OCI-LY7 (cell line): ENCODE data around the gene SFRP5. TPM values are rescaled to one million over a fixed set of nuclear protein-coding genes. Genes with fewer than 3 reads are reported as not detected.

Experiments used
- BruUV-seq: library from RNA; stranded (reverse); fragments of 400-500 nt; replicated peaks from 2 replicates; lab custom pipeline; 2021; lab: Mats Ljungman, UMichigan
- CTCF ChIA-PET: fragments of 300-600 bp; sonication (Branson Sonifier 250); formaldehyde crosslinking; loops from one replicate; lab custom pipeline; 2022; ENCODE audit warnings: antibody characterized with exemption; ENCODE audit not compliant: unreplicated experiment; lab: Charles Lee
- POLR2A ChIA-PET: fragments of 300-600 bp; sonication (Branson Sonifier 250); formaldehyde crosslinking; loops from one replicate; lab custom pipeline; 2022; ENCODE audit warnings: antibody characterized with exemption; lab: Charles Lee
- DNase-seq: peaks from one replicate; pipeline ENCODE4 v3.0.0-alpha.2; 2015; ENCODE audit warnings: low spot score
- H2AFZ ChIP-seq: fragments of 200-600 bp; sonication (generic), shearing (Covaris generic); 2 replicates; pipeline ENCODE4 v1.6.1; 2014; ENCODE audit warnings: mild to moderate bottlenecking, antibody characterized with exemption, low read length, moderate library complexity
- H3K27ac ChIP-seq: fragments of 200-600 bp; sonication (generic); 2 replicates; pipeline ENCODE4 v1.5.1; 2014; ENCODE audit warnings: mixed run types, low read depth, mild to moderate bottlenecking, moderate library complexity, low read length, inconsistent platforms; ENCODE audit not compliant: poor library complexity, severe bottlenecking
- H3K36me3 ChIP-seq: fragments of 200-600 bp; sonication (generic); 2 replicates; pipeline ENCODE4 v1.6.1; 2014; ENCODE audit warnings: mild to moderate bottlenecking, antibody characterized with exemption, low read length, moderate library complexity, mixed read lengths; ENCODE audit not compliant: insufficient read depth
- H3K4me1 ChIP-seq: fragments of 200-600 bp; sonication (generic); 2 replicates; pipeline ENCODE4 v1.5.1; 2014; ENCODE audit warnings: mild to moderate bottlenecking, low read length; ENCODE audit not compliant: insufficient read depth, poor library complexity, severe bottlenecking
- H3K4me2 ChIP-seq: fragments of 200-600 bp; sonication (generic); 2 replicates; pipeline ENCODE4 v1.6.1; 2014; ENCODE audit warnings: mild to moderate bottlenecking, low read length
- H3K4me3 ChIP-seq: fragments of 200-600 bp; sonication (generic); 2 replicates; pipeline ENCODE4 v1.5.1; 2014; ENCODE audit warnings: mild to moderate bottlenecking, low read depth, low read length; ENCODE audit not compliant: poor library complexity, severe bottlenecking
- H3K79me2 ChIP-seq: fragments of 200-600 bp; sonication (generic); 2 replicates; pipeline ENCODE4 v1.6.1; 2016; ENCODE audit warnings: low read depth, mild to moderate bottlenecking, low read length, moderate library complexity, mixed read lengths; ENCODE audit not compliant: insufficient read depth
- H3K9me2 ChIP-seq: fragments of 200-600 bp; sonication (generic); 2 replicates; pipeline ENCODE4 v1.6.1; 2016; ENCODE audit warnings: mild to moderate bottlenecking, low read length, mixed read lengths; ENCODE audit not compliant: insufficient read depth
- H3K9me3 ChIP-seq: fragments of 200-600 bp; sonication (generic); 2 replicates; pipeline ENCODE4 v1.6.1; 2014; ENCODE audit warnings: mild to moderate bottlenecking, mixed run types, low read length, mixed read lengths
- H4K20me1 ChIP-seq: fragments of 200-600 bp; sonication (generic); 2 replicates; pipeline ENCODE4 v1.6.1; 2014; ENCODE audit warnings: mild to moderate bottlenecking, antibody characterized with exemption, low read length, moderate library complexity, mixed read lengths; ENCODE audit not compliant: insufficient read depth
- CTCF ChIP-seq: fragments of 200-600 bp; sonication (generic); conservative IDR thresholded peaks from 2 replicates; pipeline ENCODE4 v1.5.1; 2014; ENCODE audit warnings: mild to moderate bottlenecking, antibody characterized with exemption, low read length, moderate library complexity, mixed read lengths
- EZH2phosphoT487 ChIP-seq: fragments of 200-600 bp; sonication (generic); IDR thresholded peaks from 2 replicates; pipeline ENCODE4 v1.6.1; 2018; ENCODE audit warnings: low read depth, borderline replicate concordance, mild to moderate bottlenecking, mixed run types, antibody characterized with exemption, low read length, moderate library complexity, mixed read lengths
- intact Hi-C: fragments of 100-400 bp; cut with micrococcal nuclease; formaldehyde crosslinking; loops from one replicate; pipeline ENCODE4 v1.10.0; 2022; ENCODE audit not compliant: unreplicated experiment
- total RNA-seq, 2 experiments: library from RNA; depleted of rRNA in 1 of 2; stranded (reverse); fragments of >200 nt in 1 of 2; shearing (Covaris generic) in 1 of 2; gene quantifications; 2 replicates each; pipeline ENCODE4 v1.2.3, GENCODE V29; 2014 to 2022

SFRP5 gene
- total RNA-seq, 2 experiments from 2014 or later = not detected

DNA sequence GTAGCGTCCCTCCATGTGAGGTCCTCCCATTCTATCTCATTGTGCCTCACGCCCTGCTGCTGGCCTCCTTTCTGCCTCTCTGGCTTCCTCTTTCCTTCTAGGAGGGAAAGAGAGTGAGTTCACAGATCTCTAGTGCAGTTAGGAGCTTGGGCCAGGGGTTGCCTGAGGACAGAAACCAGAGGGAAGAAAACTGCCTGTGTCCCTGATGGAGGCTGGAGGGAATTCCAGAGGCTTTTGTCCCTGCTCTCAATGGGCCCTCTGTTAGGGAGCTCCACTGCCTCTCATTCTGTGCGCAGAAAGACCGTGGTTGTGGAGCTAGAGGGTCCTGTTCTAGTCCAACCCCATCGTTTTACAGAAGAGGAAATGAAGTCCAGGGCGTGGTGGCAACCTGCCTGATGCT is 53.6 kb downstream of the SFRP5 start:
- no peaks in the 10 kb centered on the region for H3K36me3 ChIP-seq
- no peaks in the 10 kb centered on the region for H4K20me1 ChIP-seq
- H3K27ac ChIP-seq = no peak overlapping the region
- H3K4me3 ChIP-seq = no peak overlapping the region
- no peaks in the 10 kb centered on the region for H3K9me3 ChIP-seq
- intact Hi-C loops = no loop called here
- TF ChIP-seq CTCF (no peak), EZH2phosphoT487 (no peak)
- BruUV-seq = no TSS peak
- no peaks in the 10 kb centered on the region for H3K79me2 ChIP-seq
- ChIA-PET CTCF (no interaction called here), POLR2A (interaction anchor here (0.5 kb wide), 1 partner anchor 1565 kb away, joined by 4 read pairs; no protein-coding TSS in a partner anchor)
- no peak overlapping the region for H3K4me2 ChIP-seq
- no peaks in the 10 kb centered on the region for H3K9me2 ChIP-seq
- H3K4me1 ChIP-seq = no peaks in the 10 kb centered on the region
- H2AFZ ChIP-seq = no peak overlapping the region
- no peak for DNase-seq

DNA sequence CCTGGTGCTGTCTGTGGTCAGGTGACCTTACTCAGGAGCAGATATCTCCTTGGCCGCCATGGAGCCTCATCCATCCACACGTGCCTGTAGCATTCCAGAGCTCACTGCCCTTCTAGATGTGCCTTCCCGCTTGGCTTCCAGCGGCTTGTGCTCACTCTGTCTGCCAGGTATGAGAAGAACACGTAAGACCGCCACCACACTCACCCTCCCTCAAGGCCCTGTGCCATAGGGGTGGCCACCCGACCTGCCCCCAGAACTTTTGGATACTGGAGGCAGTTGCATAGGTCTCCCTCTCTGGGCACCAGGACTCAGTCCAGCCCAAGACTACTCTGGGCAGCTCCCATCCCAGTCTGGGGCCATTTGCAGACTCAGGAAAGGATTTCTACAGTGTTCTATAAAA is 54.2 kb downstream of the SFRP5 start:
- BruUV-seq = no TSS peak
- CTCF ChIA-PET = interaction anchor here (1.2 kb wide), 1 partner anchor 17 kb away, joined by 4 read pairs; no protein-coding TSS in a partner anchor
- POLR2A ChIA-PET = interaction anchor here (0.5 kb wide), 2 partner anchors 478 to 1565 kb away, joined by 3 to 4 read pairs; no protein-coding TSS in a partner anchor
- H3K4me1 ChIP-seq = no peaks in the 10 kb centered on the region
- no peaks in the 10 kb centered on the region for H3K9me2 ChIP-seq
- no peaks in the 10 kb centered on the region for H3K79me2 ChIP-seq
- H2AFZ ChIP-seq = no peak overlapping the region
- no peak for TF ChIP-seq CTCF
- TF ChIP-seq EZH2phosphoT487 = no peak
- no peaks in the 10 kb centered on the region for H4K20me1 ChIP-seq
- no peaks in the 10 kb centered on the region for H3K9me3 ChIP-seq
- no peak for DNase-seq
- no peak overlapping the region for H3K4me3 ChIP-seq
- no peaks in the 10 kb centered on the region for H3K36me3 ChIP-seq
- intact Hi-C loops = no loop called here
- no peak overlapping the region for H3K27ac ChIP-seq
- H3K4me2 ChIP-seq = no peak overlapping the region

Other genes with a start within 250 kb of the SFRP5 start
- not detected in 2 replicates for gene ANKRD2, start 199.2 kb downstream of the SFRP5 start, total RNA-seq (2014; rRNA removed; shearing (Covaris generic))
- gene ANKRD2, start 199.2 kb downstream of the SFRP5 start, total RNA-seq (2022) = not detected in 2 replicates
- not detected in 2 replicates for gene HOGA1, start 187.6 kb downstream of the SFRP5 start, total RNA-seq (2014; rRNA removed; shearing (Covaris generic))
- 0.25 TPM in 1 of 2 replicates, not detected in the other for gene HOGA1, start 187.6 kb downstream of the SFRP5 start, total RNA-seq (2022)
- not detected in 2 replicates for gene C10orf62, start 182.3 kb downstream of the SFRP5 start, total RNA-seq (2014; rRNA removed; shearing (Covaris generic))
- gene C10orf62, start 182.3 kb downstream of the SFRP5 start, total RNA-seq (2022) = not detected in 2 replicates
- 2.4 and 2.9 TPM in 2 replicates for gene MORN4, start 138.5 kb downstream of the SFRP5 start, total RNA-seq (2014; rRNA removed; shearing (Covaris generic))
- 5.4 TPM in 2 replicates for gene MORN4, start 138.5 kb downstream of the SFRP5 start, total RNA-seq (2022)
- 8.0 and 9.2 TPM in 2 replicates for gene PI4K2A, start 131.3 kb downstream of the SFRP5 start, total RNA-seq (2014; rRNA removed; shearing (Covaris generic))
- 11.9 and 12.7 TPM in 2 replicates for gene PI4K2A, start 131.3 kb downstream of the SFRP5 start, total RNA-seq (2022)
- gene AVPI1, start 84.8 kb downstream of the SFRP5 start, total RNA-seq (2014; rRNA removed; shearing (Covaris generic)) = 2.8 and 4.6 TPM in 2 replicates
- 2.1 and 3.2 TPM in 2 replicates for gene AVPI1, start 84.8 kb downstream of the SFRP5 start, total RNA-seq (2022)
- not detected in 2 replicates for gene MARVELD1, start 58.3 kb downstream of the SFRP5 start, total RNA-seq (2014; rRNA removed; shearing (Covaris generic))
- gene MARVELD1, start 58.3 kb downstream of the SFRP5 start, total RNA-seq (2022) = 0.13 TPM in 1 of 2 replicates, not detected in the other
- 24.0 and 25.5 TPM in 2 replicates for gene ZFYVE27, start 34.9 kb downstream of the SFRP5 start, total RNA-seq (2014; rRNA removed; shearing (Covaris generic))
- 31.8 and 33.0 TPM in 2 replicates for gene ZFYVE27, start 34.9 kb downstream of the SFRP5 start, total RNA-seq (2022)
- 0.09 TPM in 1 of 2 replicates, not detected in the other for gene GOLGA7B, start 77.8 kb upstream of the SFRP5 start, total RNA-seq (2014; rRNA removed; shearing (Covaris generic))
- 0.08 and 0.15 TPM in 2 replicates for gene GOLGA7B, start 77.8 kb upstream of the SFRP5 start, total RNA-seq (2022)